ENCODE measurements around the gene ZNF595.
A peak's percentile ranks its signal among the peaks of the same experiment; 100 is the strongest.
"Not testable (repeated sequence)": the region's sequence is repeated elsewhere in the genome, so short reads cannot be mapped to it uniquely, and the experiment has no call there.

Gene ZNF595

GRCh38 chr4:52804-53479 is at the start of gene ZNF595:
TSS of gene ZNF595 (plus strand) at chr4:53321. CDS start at chr4:53489, 168 bp downstream.
- DNase-seq = peak; percentile 8 to 73 (median 53)
- intact Hi-C loops (cut with DNase I) = not testable (repeated sequence)

- DNase-seq = peak in 1 of 42 donors; percentile 14
Observed at GRCh38 chr4:9937-10870, 42.9 kb upstream of the ZNF595 start.

GRCh38 chr4:11095-11815 is 41.9 kb upstream of the ZNF595 start:
- DNase-seq; intact Hi-C loops (cut with DNase I): not testable (repeated sequence)

More at GRCh38 chr4:9937-10870, 42.9 kb upstream of the ZNF595 start:
- intact Hi-C loops (cut with DNase I) = not testable (repeated sequence)

GRCh38 chr4:11816-12417 is 41.2 kb upstream of the ZNF595 start:
- DNase-seq = peak in 1 of 42 donors; percentile 16

GRCh38 chr4:18128-18527 is 35.0 kb upstream of the ZNF595 start:
- intact Hi-C loops (cut with DNase I) = not testable (repeated sequence)
- peak in 1 of 42 donors; percentile 14 for DNase-seq

More at GRCh38 chr4:11816-12417, 41.2 kb upstream of the ZNF595 start:
- intact Hi-C loops (cut with DNase I) = not testable (repeated sequence)

- intact Hi-C loops (cut with DNase I); DNase-seq: not testable (repeated sequence)
Observed at GRCh38 chr4:18589-18988, 34.5 kb upstream of the ZNF595 start.

GRCh38 chr4:22882-23281 is 30.2 kb upstream of the ZNF595 start:
- intact Hi-C loops (cut with DNase I); DNase-seq: not testable (repeated sequence)

- intact Hi-C loops (cut with DNase I); DNase-seq: not testable (repeated sequence)
Observed at GRCh38 chr4:24359-24758, 28.8 kb upstream of the ZNF595 start.

GRCh38 chr4:27501-27900 is 25.6 kb upstream of the ZNF595 start:
- intact Hi-C loops (cut with DNase I); DNase-seq: not testable (repeated sequence)

GRCh38 chr4:28767-29542 is 24.2 kb upstream of the ZNF595 start:
- DNase-seq = peak in 13 of 42 donors; percentile 15 to 45 (median 28)

GRCh38 chr4:33314-33713 is 19.8 kb upstream of the ZNF595 start:
- intact Hi-C loops (cut with DNase I); DNase-seq: not testable (repeated sequence)

More at GRCh38 chr4:28767-29542, 24.2 kb upstream of the ZNF595 start:
- intact Hi-C loops (cut with DNase I) = not testable (repeated sequence)

- DNase-seq; intact Hi-C loops (cut with DNase I): not testable (repeated sequence)
Observed at GRCh38 chr4:36559-37415, 16.3 kb upstream of the ZNF595 start.

- intact Hi-C loops (cut with DNase I); DNase-seq: not testable (repeated sequence)
Observed at GRCh38 chr4:38202-38601, 14.9 kb upstream of the ZNF595 start.

GRCh38 chr4:43375-43774 is 9.7 kb upstream of the ZNF595 start:
- intact Hi-C loops (cut with DNase I); DNase-seq: not testable (repeated sequence)

- intact Hi-C loops (cut with DNase I); DNase-seq: not testable (repeated sequence)
Observed at GRCh38 chr4:51253-51652, 1.9 kb upstream of the ZNF595 start.

- intact Hi-C loops (cut with DNase I); DNase-seq: not testable (repeated sequence)
Observed at GRCh38 chr4:51655-52277, 1.4 kb upstream of the ZNF595 start.

All from head of caudate nucleus (tissue), 42 donors.